ENCODE measurements around the gene SLC25A12. TPM values are rescaled to one million over a fixed set of nuclear protein-coding genes. Genes with fewer than 3 reads are reported as not detected.
"Not testable (repeated sequence)": the region's sequence is repeated elsewhere in the genome, so short reads cannot be mapped to it uniquely, and the experiment has no call there.

Gene SLC25A12
- total and polyA plus RNA-seq, 2 experiments from 2014 or later, result 15.1 to 17.6 TPM

GRCh38 chr2:171787333-171788072, 106.5 kb downstream of the SLC25A12 start:
- peaks cover 28% of the 10 kb centered on the region for H3K36me3 ChIP-seq (ENCODE audit: low read depth)
- DNase-seq, result no peak
- H3K9me2 ChIP-seq (ENCODE audit: insufficient read depth), result no peaks in the 10 kb centered on the region
- no peak overlapping the region for H3K4me2 ChIP-seq (ENCODE audit: unreplicated experiment)
- no peaks in the 10 kb centered on the region for H3K4me1 ChIP-seq (ENCODE audit: insufficient read depth)
- H3K9me3 ChIP-seq (ENCODE audit: low read depth), result no peaks in the 10 kb centered on the region
- H3K79me2 ChIP-seq (ENCODE audit: insufficient read depth), result no peaks in the 10 kb centered on the region
- in situ Hi-C loops (cut with MboI), result no loop called here
- H3K4me3 ChIP-seq, result no peak overlapping the region
- H3K9ac ChIP-seq, result no peak overlapping the region
- no peak overlapping the region for H2AFZ ChIP-seq
- H3K27me3 ChIP-seq (replicated peaks; ENCODE audit: insufficient read depth), result no peaks in the 10 kb centered on the region
- H3K27ac ChIP-seq, result no peak overlapping the region
- no peaks in the 10 kb centered on the region for H4K20me1 ChIP-seq (ENCODE audit: insufficient read depth)
- TF ChIP-seq EZH2phosphoT487 (IDR thresholded peaks at IDR 0.05; ENCODE audit: insufficient read depth, low read depth) (no peak), EZH2 (IDR thresholded peaks at IDR 0.05; ENCODE audit: insufficient read depth, poor library complexity, severe bottlenecking) (no peak)
- 89 to 96% methylated on average over 11 of the region's 11 CpGs for WGBS, 2 experiments (ENCODE audit: low coverage in 1 of 2, low lambda C conversion rate in 2 of 2, missing lambda C conversion rate in 2 of 2)
- H3F3A ChIP-seq (ENCODE audit: insufficient read depth), result no peaks in the 10 kb centered on the region

GRCh38 chr2:171785450-171785849, 108.6 kb downstream of the SLC25A12 start:
- 81 to 90% methylated on average over 3 of the region's 3 CpGs for WGBS, 2 experiments (ENCODE audit: low coverage in 1 of 2, low lambda C conversion rate in 2 of 2, missing lambda C conversion rate in 2 of 2)
- Histone ChIP-seq H3K9ac (no peak overlapping the region), H3K36me3 (ENCODE audit: low read depth) (peaks cover 28% of the 10 kb centered on the region), H3K27ac (no peak overlapping the region), H2AFZ (no peak overlapping the region), H3K4me3 (no peak overlapping the region), H3K4me2 (ENCODE audit: unreplicated experiment) (no peak overlapping the region), H3K27me3 (replicated peaks; ENCODE audit: insufficient read depth) (no peaks in the 10 kb centered on the region), H3K9me2 (ENCODE audit: insufficient read depth) (no peaks in the 10 kb centered on the region), H3F3A (ENCODE audit: insufficient read depth) (no peaks in the 10 kb centered on the region), H3K9me3 (ENCODE audit: low read depth) (no peaks in the 10 kb centered on the region), H3K79me2 (ENCODE audit: insufficient read depth) (no peaks in the 10 kb centered on the region), H4K20me1 (ENCODE audit: insufficient read depth) (no peaks in the 10 kb centered on the region), H3K4me1 (ENCODE audit: insufficient read depth) (no peaks in the 10 kb centered on the region)
- in situ Hi-C loops (cut with MboI), result no loop called here
- TF ChIP-seq EZH2phosphoT487 (IDR thresholded peaks at IDR 0.05; ENCODE audit: insufficient read depth, low read depth), result no peak
- no peak for TF ChIP-seq EZH2 (IDR thresholded peaks at IDR 0.05; ENCODE audit: insufficient read depth, poor library complexity, severe bottlenecking)
- no peak for DNase-seq

GRCh38 chr2:171778515-171778914, 115.5 kb downstream of the SLC25A12 start:
- Histone ChIP-seq H3K4me3 (no peak overlapping the region), H3K27ac (no peak overlapping the region), H2AFZ (no peak overlapping the region), H3K36me3 (ENCODE audit: low read depth) (peaks cover 2% of the 10 kb centered on the region), H3K4me1 (ENCODE audit: insufficient read depth) (no peaks in the 10 kb centered on the region), H3K9me3 (ENCODE audit: low read depth) (no peaks in the 10 kb centered on the region), H3K9ac (no peak overlapping the region), H3K79me2 (ENCODE audit: insufficient read depth) (no peaks in the 10 kb centered on the region), H3K9me2 (ENCODE audit: insufficient read depth) (no peaks in the 10 kb centered on the region), H4K20me1 (ENCODE audit: insufficient read depth) (no peaks in the 10 kb centered on the region), H3F3A (ENCODE audit: insufficient read depth) (no peaks in the 10 kb centered on the region), H3K27me3 (replicated peaks; ENCODE audit: insufficient read depth) (no peaks in the 10 kb centered on the region), H3K4me2 (ENCODE audit: unreplicated experiment) (no peak overlapping the region)
- in situ Hi-C loops (cut with MboI), result no loop called here
- no peak for TF ChIP-seq EZH2phosphoT487 (IDR thresholded peaks at IDR 0.05; ENCODE audit: insufficient read depth, low read depth)
- TF ChIP-seq EZH2 (IDR thresholded peaks at IDR 0.05; ENCODE audit: insufficient read depth, poor library complexity, severe bottlenecking), result no peak
- 94 to 97% methylated on average over 3 of the region's 3 CpGs for WGBS, 2 experiments (ENCODE audit: low coverage in 1 of 2, low lambda C conversion rate in 2 of 2, missing lambda C conversion rate in 2 of 2)
- DNase-seq, result no peak

- H3K4me2 ChIP-seq (ENCODE audit: unreplicated experiment); DNase-seq; H3K9me2 ChIP-seq (ENCODE audit: insufficient read depth); H2AFZ ChIP-seq; H3K79me2 ChIP-seq (ENCODE audit: insufficient read depth); H3K4me3 ChIP-seq; in situ Hi-C loops (cut with MboI); H3K27me3 ChIP-seq (replicated peaks; ENCODE audit: insufficient read depth); H3K9me3 ChIP-seq (ENCODE audit: low read depth); H3K36me3 ChIP-seq (ENCODE audit: low read depth); H3K4me1 ChIP-seq (ENCODE audit: insufficient read depth); H4K20me1 ChIP-seq (ENCODE audit: insufficient read depth); H3K27ac ChIP-seq; H3K9ac ChIP-seq: not testable (repeated sequence)
- WGBS, 2 experiments (ENCODE audit: low coverage in 1 of 2, low lambda C conversion rate in 2 of 2, missing lambda C conversion rate in 2 of 2), result 94% methylated on average over 35 of the region's 35 CpGs; no CpG with 5 or more reads in 1 of the 2 experiments
- H3F3A ChIP-seq (ENCODE audit: insufficient read depth), result peaks cover 13% of the 10 kb centered on the region
Observed at GRCh38 chr2:171774581-171774980, 119.5 kb downstream of the SLC25A12 start.
